Measurements from ENCODE around the gene JAZF1. TPM values are rescaled to one million over a fixed set of nuclear protein-coding genes. Genes with fewer than 3 reads are reported as not detected.

Gene JAZF1
- total RNA-seq, 1 experiment from 2014 or later = 9.1 TPM

GRCh38 chr7:27875061-27875460 lies 305.5 kb downstream of the JAZF1 start:
- H4K91ac ChIP-seq (ENCODE audit: insufficient read length, low read depth, low read length) = no peak overlapping the region
- no peaks in the 10 kb centered on the region for H3K9me3 ChIP-seq (ENCODE audit: control insufficient read depth, low read depth, low read length)
- H2BK5ac ChIP-seq (ENCODE audit: insufficient read length, low read length) = no peak overlapping the region
- no peak overlapping the region for H3K23ac ChIP-seq (ENCODE audit: insufficient read length, low read depth, low read length)
- no peaks in the 10 kb centered on the region for H3K23me2 ChIP-seq (ENCODE audit: insufficient read length, low read depth, low read length, poor library complexity, severe bottlenecking)
- no peak overlapping the region for H3K56ac ChIP-seq (ENCODE audit: insufficient read length, low read depth, low read length)
- no peak overlapping the region for H3K4ac ChIP-seq (ENCODE audit: low read depth, low read length)
- no peak overlapping the region for H2AFZ ChIP-seq (ENCODE audit: low read length)
- DNase-seq = no peak
- Mint-ChIP-seq H3K27me3 (ENCODE audit: low read depth) (no peaks in the 10 kb centered on the region), H3K27ac (no peak overlapping the region), H3K9me3 (no peaks in the 10 kb centered on the region), H3K36me3 (ENCODE audit: insufficient read depth in 1 of 3, low read depth in 3 of 3) (no peaks in the 10 kb centered on the region), H3K4me3 (no peak overlapping the region), H3K4me1 (peaks cover 16 to 18% of the 10 kb centered on the region in 2 experiments)
- H3K4me1 ChIP-seq (ENCODE audit: insufficient read depth, low read length) = 0 out of 2 replicates have a peak, but pooled peaks cover 3% of the 10 kb centered on the region
- no CpG with 5 or more reads among the region's 9 CpGs for WGBS (ENCODE audit: extremely low coverage, insufficient read length, low lambda C conversion rate)
- H3K79me2 ChIP-seq (ENCODE audit: insufficient read depth, low read length) = no peaks in the 10 kb centered on the region
- no peaks in the 10 kb centered on the region for H4K20me1 ChIP-seq (ENCODE audit: control insufficient read depth, insufficient read depth, insufficient read length)
- H3K14ac ChIP-seq (ENCODE audit: insufficient read depth, low read length) = no peak overlapping the region
- no peak for TF ChIP-seq CTCF (conservative IDR thresholded peaks at IDR 0.05)
- no peak overlapping the region for H3K4me2 ChIP-seq (ENCODE audit: insufficient read depth, insufficient read length, low read length)
- no peak overlapping the region for H4K5ac ChIP-seq (ENCODE audit: insufficient read length, low read depth, low read length)
- no peak overlapping the region for H3K27ac ChIP-seq (ENCODE audit: insufficient read length, low read depth, low read length)
- no peaks in the 10 kb centered on the region for H3K79me1 ChIP-seq (ENCODE audit: insufficient read depth, low read depth, low read length, poor library complexity, severe bottlenecking)
- no peaks in the 10 kb centered on the region for H3K27me3 ChIP-seq (ENCODE audit: insufficient read depth, low read length)
- no peak overlapping the region for H3T11ph ChIP-seq (ENCODE audit: low read length)
- no peak overlapping the region for H2AK5ac ChIP-seq (ENCODE audit: insufficient read length, low read length)
- no peak overlapping the region for H2BK12ac ChIP-seq (ENCODE audit: insufficient read length, low read depth, low read length)
- no peak overlapping the region for H2BK120ac ChIP-seq (ENCODE audit: low read depth, low read length, poor library complexity, severe bottlenecking)
- H2BK15ac ChIP-seq (ENCODE audit: low read depth, low read length) = no peak overlapping the region
- no peak overlapping the region for H4K8ac ChIP-seq (replicated peaks; ENCODE audit: insufficient read length, low read depth, low read length)
- H3K18ac ChIP-seq (ENCODE audit: insufficient read length, low read depth, low read length) = no peak overlapping the region
- no peak overlapping the region for H3K9ac ChIP-seq (ENCODE audit: extremely low read depth, insufficient read length, low read length)
- no peak overlapping the region for H2BK20ac ChIP-seq (ENCODE audit: low read depth, low read length, poor library complexity, severe bottlenecking)
